ENCODE results near the gene CKAP4. TPM values are rescaled to one million over a fixed set of nuclear protein-coding genes. Genes with fewer than 3 reads are reported as not detected.

The CKAP4 gene
- total and polyA plus RNA-seq, 10 of the 15 experiments (the other 5 are each of a cell fraction or from before 2014, with no cell fraction given), result 0.39 to 23.6 (median 11.1) TPM

DNA sequence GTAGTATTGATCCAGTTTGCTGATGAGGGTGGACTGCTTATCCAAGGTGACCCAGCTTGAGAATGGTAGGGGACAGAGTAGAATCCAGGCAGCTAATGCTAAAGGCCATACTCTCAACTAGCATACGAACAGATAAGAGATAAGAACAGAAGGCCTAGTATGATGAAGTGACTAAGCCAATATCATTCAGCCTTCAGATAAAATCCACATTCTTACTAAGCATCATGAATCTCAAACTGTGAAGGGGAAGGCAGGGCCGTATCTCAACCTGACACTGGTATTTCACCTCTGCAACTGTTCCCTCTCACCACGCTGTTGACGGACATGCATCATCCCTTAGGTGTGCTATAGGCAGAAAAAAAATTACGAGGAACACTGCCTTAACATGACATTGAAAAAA lies 8.1 kb upstream of the CKAP4 start (continued):
- TF ChIP-seq, protein P1, sequence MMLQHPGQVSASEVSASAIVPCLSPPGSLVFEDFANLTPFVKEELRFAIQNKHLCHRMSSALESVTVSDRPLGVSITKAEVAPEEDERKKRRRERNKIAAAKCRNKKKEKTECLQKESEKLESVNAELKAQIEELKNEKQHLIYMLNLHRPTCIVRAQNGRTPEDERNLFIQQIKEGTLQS (IDR thresholded peaks at IDR 0.05; ENCODE audit: borderline replicate concordance, extremely low read depth, low read depth, low read length), result no peak
- no peak for TF ChIP-seq NR2C2 (IDR thresholded peaks at IDR 0.05; ENCODE audit: borderline replicate concordance, control insufficient read depth, insufficient read length, low read depth)
- TF ChIP-seq MTA2 (IDR thresholded peaks at IDR 0.05; ENCODE audit: low read depth), result no peak
- no peak for TF ChIP-seq KAT2A (conservative IDR thresholded peaks at IDR 0.05; ENCODE audit: control insufficient read depth, low read depth, low read length)
- no peak for TF ChIP-seq SUPT20H (IDR thresholded peaks at IDR 0.05; ENCODE audit: borderline replicate concordance, control insufficient read depth, low read depth, low read length)
- no peak for TF ChIP-seq SMAD1 (IDR thresholded peaks at IDR 0.05; ENCODE audit: low read depth, partially characterized antibody)
- TF ChIP-seq MEF2A (IDR thresholded peaks at IDR 0.05; ENCODE audit: insufficient read depth, low read depth, low read length), result no peak
- TF ChIP-seq MYB (IDR thresholded peaks at IDR 0.05; ENCODE audit: borderline replicate concordance, low read depth, low read length), result no peak
- TF ChIP-seq TARDBP (IDR thresholded peaks at IDR 0.05; ENCODE audit: borderline replicate concordance), result no peak

DNA sequence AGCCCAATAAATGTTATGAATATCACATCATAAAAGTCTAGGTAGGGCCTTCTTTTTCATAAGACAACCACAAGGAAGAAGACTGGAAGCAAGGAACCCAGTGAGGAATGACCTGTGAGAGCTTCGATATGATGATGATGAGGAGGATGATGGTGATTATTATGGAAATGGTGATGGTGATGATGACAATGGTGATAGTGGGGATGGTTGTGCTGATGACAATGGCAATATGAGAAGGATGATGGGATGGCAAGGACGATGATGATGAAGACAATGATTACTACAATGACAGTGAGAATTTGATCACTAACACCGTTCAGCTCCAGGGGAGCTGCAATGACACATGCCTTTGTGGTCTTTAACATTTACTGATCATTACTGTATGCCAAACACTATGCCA lies 7.7 kb upstream of the CKAP4 start:
- no peak overlapping the region for H3K4me3 ChIP-seq
- no peak for DNase-seq (ENCODE audit: low read depth, low spot score)
- H3K9ac ChIP-seq (ENCODE audit: control insufficient read depth, insufficient read depth, low read length), result no peak overlapping the region
- no TSS peak for BruUV-seq (replicated peaks)
- POLR2A ChIA-PET, result no interaction called here
- no peak for TF ChIP-seq CBX3 (IDR thresholded peaks at IDR 0.05; ENCODE audit: borderline replicate concordance, low read depth)
- WGBS (ENCODE audit: insufficient coverage, insufficient replicate concordance, low lambda C conversion rate, missing lambda C conversion rate), result 52% methylated on average over 3 of the region's 3 CpGs
- RAD21 ChIA-PET (ENCODE audit: unreplicated experiment), result interaction anchor here (0.9 kb wide), 1 partner anchor 68 kb away, joined by 3 read pairs; no protein-coding TSS in a partner anchor
- in situ Hi-C loops (cut with MboI), result no loop called here
- no peaks in the 10 kb centered on the region for H3K27me3 ChIP-seq (replicated peaks in 1 of 2; ENCODE audit: control insufficient read depth in 2 of 2, insufficient read depth in 2 of 2, low read length in 1 of 2)
- SMC1A ChIA-PET (ENCODE audit: uncharacterized antibody, unreplicated experiment), result interaction anchor here (0.7 kb wide), 1 partner anchor 46 kb away, joined by 3 read pairs; no protein-coding TSS in a partner anchor
- H3K27ac ChIP-seq (ENCODE audit: control insufficient read depth, insufficient read depth), result no peak overlapping the region
- CTCF ChIA-PET, result interaction anchor here (0.7 to 1.6 kb wide), 2 partner anchors 24 to 27 kb away, joined by 3 to 4 read pairs; no protein-coding TSS in a partner anchor
- no peak for ATAC-seq
- H2AFZ ChIP-seq (ENCODE audit: control insufficient read depth, low read depth, low read length), result no peak overlapping the region
- no peaks in the 10 kb centered on the region for H3K4me1 ChIP-seq (ENCODE audit: control insufficient read depth, insufficient read depth, low read length)
- H3K4me2 ChIP-seq (ENCODE audit: control insufficient read depth, insufficient read depth), result no peak overlapping the region
- no peaks in the 10 kb centered on the region for H3K36me3 ChIP-seq (ENCODE audit: control insufficient read depth in 2 of 2, insufficient read depth in 2 of 2, low read length in 1 of 2)
- H4K20me1 ChIP-seq (ENCODE audit: control insufficient read depth, insufficient read depth), result no peaks in the 10 kb centered on the region
- intact Hi-C loops (cut with micrococcal nuclease; ENCODE audit: unreplicated experiment), result no loop called here
- H3K9me3 ChIP-seq (replicated peaks; ENCODE audit: control insufficient read depth, insufficient read depth, low read length), result no peaks in the 10 kb centered on the region
- no peaks in the 10 kb centered on the region for H3K79me2 ChIP-seq (ENCODE audit: control insufficient read depth, insufficient read depth, low read length)
- no peak for FAIRE-seq
